Measurements from ENCODE around the gene SEC24C. TPM values are rescaled to one million over a fixed set of nuclear protein-coding genes. Genes with fewer than 3 reads are reported as not detected.

SEC24C gene
- total and polyA plus RNA-seq, 2 of the 4 experiments (the other 2 are of a cell fraction), result 74.2 to 88.9 TPM

DNA sequence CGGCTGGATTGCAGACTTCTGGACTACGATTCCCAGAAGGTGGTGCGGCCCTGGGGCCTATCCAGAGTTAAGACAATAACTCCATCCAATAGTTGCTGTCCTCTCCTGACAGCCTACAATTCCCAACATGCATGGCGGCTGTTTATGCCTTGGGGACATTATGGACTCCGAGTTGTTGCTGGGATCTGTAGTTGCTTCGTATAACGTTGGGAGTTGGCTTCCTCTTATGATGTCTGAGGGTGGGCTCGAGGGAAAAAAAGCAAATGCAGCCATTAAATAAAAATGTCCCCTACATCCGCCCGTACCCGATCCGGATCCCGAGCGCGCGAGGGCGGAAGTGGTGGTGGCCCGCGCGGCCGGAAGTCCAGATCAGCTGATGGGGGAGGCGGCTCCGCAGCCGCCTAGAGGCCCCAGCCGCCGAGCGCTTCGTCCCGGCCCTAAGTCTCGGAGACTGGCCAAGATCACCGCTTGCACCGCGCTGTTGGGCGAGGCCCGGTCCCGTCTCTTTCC lies 41.1 kb downstream of the SEC24C start, which contains the start of gene ZSWIM8:
ZSWIM8 (plus strand) TSS at position 396 of the 510 bp plus-strand sequence. CDS start 273 bp downstream, outside the sequence.
- H2AK5ac ChIP-seq (ENCODE audit: low read depth, low read length), result peak within 1 kb of the TSS; percentile 67
- H3K4ac ChIP-seq (ENCODE audit: low read depth, low read length), result peak within 1 kb of the TSS; percentile 80
- peak within 1 kb of the TSS; percentile 96 for H2AK9ac ChIP-seq (replicated peaks; ENCODE audit: low read depth, low read length, poor library complexity)
- peak within 1 kb of the TSS; percentile 64; the same call in 1 of the 3 replicates for H2BK15ac ChIP-seq (ENCODE audit: low read depth, low read length)
- CTCF ChIA-PET, result interaction anchor here (0.5 kb wide), 1 partner anchor 21 kb away, joined by 3 read pairs; no protein-coding TSS in a partner anchor
- peak within 1 kb of the TSS; percentile 76 for H4K5ac ChIP-seq (ENCODE audit: low read depth, low read length)
- H3K4me2 ChIP-seq (ENCODE audit: low read depth, low read length), result peak within 1 kb of the TSS; percentile 98
- DNase-seq, result peak; percentile 96
- ATAC-seq (ENCODE audit: low read depth), result peak; percentile 87
- peak within 1 kb of the TSS; percentile 77 for H3K9ac ChIP-seq (ENCODE audit: low read depth, low read length)
- H2BK120ac ChIP-seq (ENCODE audit: low read depth, low read length), result peak within 1 kb of the TSS; percentile 45
- BruUV-seq (replicated peaks), result no TSS peak
- WGBS, 2 experiments (ENCODE audit: extremely low coverage in 2 of 2, insufficient read length in 1 of 2), result 0% methylated on average over 10 of the region's 36 CpGs; no CpG with 5 or more reads in 1 of the 2 experiments
- TF ChIP-seq, protein P1, sequence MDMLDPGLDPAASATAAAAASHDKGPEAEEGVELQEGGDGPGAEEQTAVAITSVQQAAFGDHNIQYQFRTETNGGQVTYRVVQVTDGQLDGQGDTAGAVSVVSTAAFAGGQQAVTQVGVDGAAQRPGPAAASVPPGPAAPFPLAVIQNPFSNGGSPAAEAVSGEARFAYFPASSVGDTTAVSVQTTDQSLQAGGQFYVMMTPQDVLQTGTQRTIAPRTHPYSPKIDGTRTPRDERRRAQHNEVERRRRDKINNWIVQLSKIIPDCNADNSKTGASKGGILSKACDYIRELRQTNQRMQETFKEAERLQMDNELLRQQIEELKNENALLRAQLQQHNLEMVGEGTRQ (IDR thresholded peaks at IDR 0.05; ENCODE audit: low read depth, low read length), result peak; percentile 85
- TF ChIP-seq BHLHE40 (IDR thresholded peaks at IDR 0.05; ENCODE audit: low read depth, low read length) (no peak), RFX5 (IDR thresholded peaks at IDR 0.05; ENCODE audit: low read depth, low read length) (no peak), RCOR1 (IDR thresholded peaks at IDR 0.05; ENCODE audit: insufficient replicate concordance, low read length) (no peak), MXI1 (IDR thresholded peaks at IDR 0.05; ENCODE audit: borderline replicate concordance, low read depth, low read length) (peak; percentile 56; the same call in 1 of the 2 replicates), SMC3 (IDR thresholded peaks at IDR 0.05; ENCODE audit: low read depth, low read length) (no peak), NFE2L2 (IDR thresholded peaks at IDR 0.05; ENCODE audit: low read depth, low read length) (no peak), FOS (IDR thresholded peaks at IDR 0.05; ENCODE audit: low read depth, low read length) (no peak), CHD1 (IDR thresholded peaks at IDR 0.05; ENCODE audit: low read depth, low read length) (no peak), CEBPB (IDR thresholded peaks at IDR 0.05; ENCODE audit: low read depth, low read length) (no peak), MAZ (IDR thresholded peaks at IDR 0.05; ENCODE audit: borderline replicate concordance, low read depth, low read length) (0 out of 2 replicates have a peak, but pooled peaks have one; percentile 47), MAFK (IDR thresholded peaks at IDR 0.05; ENCODE audit: low read depth, low read length) (peak; percentile 15; the same call in 1 of the 2 replicates), CTCF (conservative IDR thresholded peaks at IDR 0.05; ENCODE audit: low read depth, low read length) (0 out of 2 replicates have a peak, but pooled peaks have one; percentile 8), POLR2A (IDR thresholded peaks at IDR 0.05; ENCODE audit: low read depth, low read length) (peak; percentile 66)
- H2AFZ ChIP-seq (replicated peaks; ENCODE audit: low read length, poor library complexity), result peak within 1 kb of the TSS; percentile 88
- H4K91ac ChIP-seq (ENCODE audit: insufficient read depth, low read depth, low read length), result peak within 1 kb of the TSS; percentile 95
- H3K9me3 ChIP-seq (ENCODE audit: control insufficient read depth, insufficient read depth, low read length), result no peaks in the 10 kb centered on the region
- peak within 1 kb of the TSS; percentile 87 for H3K23ac ChIP-seq (ENCODE audit: low read depth, low read length)
- dilution Hi-C loops (cut with HindIII; ENCODE audit: low sequenced_read_pairs, unreplicated experiment), result no loop called here
- H3K9me1 ChIP-seq (ENCODE audit: insufficient read depth, low read length), result peaks cover 13% of the 10 kb centered on the region; the same call in 1 of the 2 replicates
- peak within 1 kb of the TSS; percentile 82 for H3K27ac ChIP-seq (ENCODE audit: insufficient read depth, low read length)
- no peaks in the 10 kb centered on the region for H3K27me3 ChIP-seq (ENCODE audit: control insufficient read depth, insufficient read depth, low read length)
- in situ Hi-C loops (cut with MboI; ENCODE audit: low sequenced_read_pairs), result no loop called here
- peaks cover 37% of the 10 kb centered on the region for H4K20me1 ChIP-seq (ENCODE audit: insufficient read depth, low read length)
- H4K8ac ChIP-seq (ENCODE audit: low read depth in 2 of 2, low read length in 2 of 2), result peak within 1 kb of the TSS; percentile 41 to 97
- peak within 1 kb of the TSS; percentile 2; the same call in 1 of the 2 replicates for H2BK20ac ChIP-seq (ENCODE audit: low read depth, low read length)
- intact Hi-C loops (cut with micrococcal nuclease), result no loop called here
- H2BK5ac ChIP-seq (ENCODE audit: low read depth, low read length, poor library complexity, severe bottlenecking), result peak within 1 kb of the TSS; percentile 89
- peaks cover 5% of the 10 kb centered on the region; the same call in 1 of the 2 replicates for H3K4me1 ChIP-seq (ENCODE audit: control insufficient read depth, insufficient read depth, low read length)
- H3K14ac ChIP-seq (replicated peaks; ENCODE audit: low read depth, low read length), result peak within 1 kb of the TSS; percentile 86
- POLR2A ChIA-PET (ENCODE audit: unreplicated experiment), result no interaction called here
- H3K36me3 ChIP-seq (ENCODE audit: control insufficient read depth, insufficient read depth, low read length), result peaks cover 17% of the 10 kb centered on the region
- peak within 1 kb of the TSS; percentile 57 for H3K4me3 ChIP-seq (ENCODE audit: insufficient read depth, low read depth, low read length)
- peaks cover 20 to 72% of the 10 kb centered on the region in 2 experiments for H3K79me1 ChIP-seq (ENCODE audit: low read depth in 1 of 2, low read length in 2 of 2)
- H3K56ac ChIP-seq (ENCODE audit: extremely low read depth, insufficient read depth, low read length), result peak within 1 kb of the TSS; percentile 65
- peak within 1 kb of the TSS; percentile 65 for H3K18ac ChIP-seq (ENCODE audit: low read depth, low read length)

Data from IMR-90 (cell line).